ENCODE data around the gene FAM168A. TPM values are rescaled to one million over a fixed set of nuclear protein-coding genes. Genes with fewer than 3 reads are reported as not detected.

Gene FAM168A
- total RNA-seq, 1 experiment from 2014 or later, result 13.8 TPM

GRCh38 chr11:73516080-73516479 is 81.8 kb downstream of the FAM168A start:
- intact Hi-C loops (cut with micrococcal nuclease), result no loop called here
- no peak overlapping the region for H3K27ac Mint-ChIP-seq (ENCODE audit: low read depth, unreplicated experiment)
- no peaks in the 10 kb centered on the region for H3K27me3 Mint-ChIP-seq (ENCODE audit: insufficient read depth, unreplicated experiment)
- no TSS peak for BruUV-seq (replicated peaks)
- H3K9me3 Mint-ChIP-seq (ENCODE audit: unreplicated experiment), result no peaks in the 10 kb centered on the region
- POLR2A ChIA-PET, result interaction anchor here (0.6 to 0.7 kb wide), 2 partner anchors 12 to 97 kb away, joined by 3 read pairs; no protein-coding TSS in a partner anchor
- H3K4me3 Mint-ChIP-seq (ENCODE audit: unreplicated experiment), result no peak overlapping the region
- no peaks in the 10 kb centered on the region for H3K4me1 Mint-ChIP-seq (ENCODE audit: insufficient read depth, unreplicated experiment)
- no peaks in the 10 kb centered on the region for H3K36me3 Mint-ChIP-seq (ENCODE audit: insufficient read depth, unreplicated experiment)
- CTCF ChIA-PET, result no interaction called here
- no peak for TF ChIP-seq CTCF (IDR thresholded peaks at IDR 0.05; ENCODE audit: unreplicated experiment)
- DNase-seq (ENCODE audit: unreplicated experiment), result no peak

- TF ChIP-seq CTCF (IDR thresholded peaks at IDR 0.05; ENCODE audit: unreplicated experiment), result no peak
- ChIA-PET CTCF (no interaction called here), POLR2A (no interaction called here)
- DNase-seq (ENCODE audit: unreplicated experiment), result no peak
- Mint-ChIP-seq H3K4me3 (ENCODE audit: unreplicated experiment) (no peak overlapping the region), H3K9me3 (ENCODE audit: unreplicated experiment) (no peaks in the 10 kb centered on the region), H3K4me1 (ENCODE audit: insufficient read depth, unreplicated experiment) (no peaks in the 10 kb centered on the region), H3K27me3 (ENCODE audit: insufficient read depth, unreplicated experiment) (no peaks in the 10 kb centered on the region), H3K27ac (ENCODE audit: low read depth, unreplicated experiment) (no peak overlapping the region), H3K36me3 (ENCODE audit: insufficient read depth, unreplicated experiment) (no peaks in the 10 kb centered on the region)
- BruUV-seq (replicated peaks), result no TSS peak
- intact Hi-C loops (cut with micrococcal nuclease), result no loop called here
Measured at GRCh38 chr11:73513707-73514106, 84.2 kb downstream of the FAM168A start.

- intact Hi-C loops (cut with micrococcal nuclease), result no loop called here
- POLR2A ChIA-PET, result interaction anchor here (1.5 kb wide), 1 partner anchor 9 kb away, joined by 5 read pairs; no protein-coding TSS in a partner anchor
- no peaks in the 10 kb centered on the region for H3K9me3 Mint-ChIP-seq (ENCODE audit: unreplicated experiment)
- no peaks in the 10 kb centered on the region for H3K36me3 Mint-ChIP-seq (ENCODE audit: insufficient read depth, unreplicated experiment)
- TF ChIP-seq CTCF (IDR thresholded peaks at IDR 0.05; ENCODE audit: unreplicated experiment), result no peak
- no peak overlapping the region for H3K27ac Mint-ChIP-seq (ENCODE audit: low read depth, unreplicated experiment)
- no peaks in the 10 kb centered on the region for H3K4me1 Mint-ChIP-seq (ENCODE audit: insufficient read depth, unreplicated experiment)
- H3K27me3 Mint-ChIP-seq (ENCODE audit: insufficient read depth, unreplicated experiment), result no peaks in the 10 kb centered on the region
- BruUV-seq (replicated peaks), result no TSS peak
- no peak overlapping the region for H3K4me3 Mint-ChIP-seq (ENCODE audit: unreplicated experiment)
- DNase-seq (ENCODE audit: unreplicated experiment), result no peak
- CTCF ChIA-PET, result interaction anchor here (1.0 kb wide), 1 partner anchor 71 kb away, joined by 3 read pairs; no protein-coding TSS in a partner anchor
Measured at GRCh38 chr11:73510877-73511276, 87.0 kb downstream of the FAM168A start.

- DNase-seq (ENCODE audit: unreplicated experiment), result no peak
- no peaks in the 10 kb centered on the region for H3K4me1 Mint-ChIP-seq (ENCODE audit: insufficient read depth, unreplicated experiment)
- no peaks in the 10 kb centered on the region for H3K36me3 Mint-ChIP-seq (ENCODE audit: insufficient read depth, unreplicated experiment)
- TF ChIP-seq CTCF (IDR thresholded peaks at IDR 0.05; ENCODE audit: unreplicated experiment), result no peak
- H3K4me3 Mint-ChIP-seq (ENCODE audit: unreplicated experiment), result no peak overlapping the region
- no peaks in the 10 kb centered on the region for H3K9me3 Mint-ChIP-seq (ENCODE audit: unreplicated experiment)
- ChIA-PET POLR2A (interaction anchor here (1.5 kb wide), 1 partner anchor 8 kb away, joined by 5 read pairs; no protein-coding TSS in a partner anchor), CTCF (interaction anchor here (1.7 kb wide), 1 partner anchor 31 kb away, joined by 6 read pairs; no protein-coding TSS in a partner anchor)
- no peaks in the 10 kb centered on the region for H3K27me3 Mint-ChIP-seq (ENCODE audit: insufficient read depth, unreplicated experiment)
- intact Hi-C loops (cut with micrococcal nuclease), result no loop called here
- H3K27ac Mint-ChIP-seq (ENCODE audit: low read depth, unreplicated experiment), result no peak overlapping the region
- no TSS peak for BruUV-seq (replicated peaks)
Measured at GRCh38 chr11:73510106-73510505, 87.8 kb downstream of the FAM168A start.

Measured in MCF 10A (cell line).